HG03439 (cell line): Measurements from ENCODE around the gene ARHGEF16.

Experiments used
- ATAC-seq: cut with Tn5 transposase; IDR thresholded peaks from one replicate; pipeline ENCODE4 v1.9.1; 2021; ENCODE audit warnings: mild to moderate bottlenecking, moderate library complexity; ENCODE audit not compliant: unreplicated experiment

Gene ARHGEF16

DNA sequence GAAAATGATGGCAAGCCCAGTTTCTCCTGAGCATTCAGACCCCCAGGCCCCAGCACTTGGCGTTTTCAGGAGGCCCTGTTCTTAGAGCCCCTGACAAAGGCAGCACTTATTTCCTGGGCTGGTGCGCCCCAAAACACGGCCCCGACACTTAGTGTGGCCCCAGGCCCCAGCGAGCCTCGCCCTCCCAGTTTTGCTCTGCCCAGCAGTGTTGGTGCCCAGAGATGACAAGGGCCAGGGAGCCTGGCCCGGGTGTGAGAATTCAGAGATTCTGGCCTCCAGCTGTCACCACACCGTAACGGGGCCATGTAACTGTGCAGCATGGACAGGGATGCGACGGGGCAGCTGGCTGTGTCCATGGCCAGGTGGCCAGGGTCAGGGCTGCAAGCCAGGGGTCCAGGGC is 18.0 kb upstream of the ARHGEF16 start:
- no peak for ATAC-seq

DNA sequence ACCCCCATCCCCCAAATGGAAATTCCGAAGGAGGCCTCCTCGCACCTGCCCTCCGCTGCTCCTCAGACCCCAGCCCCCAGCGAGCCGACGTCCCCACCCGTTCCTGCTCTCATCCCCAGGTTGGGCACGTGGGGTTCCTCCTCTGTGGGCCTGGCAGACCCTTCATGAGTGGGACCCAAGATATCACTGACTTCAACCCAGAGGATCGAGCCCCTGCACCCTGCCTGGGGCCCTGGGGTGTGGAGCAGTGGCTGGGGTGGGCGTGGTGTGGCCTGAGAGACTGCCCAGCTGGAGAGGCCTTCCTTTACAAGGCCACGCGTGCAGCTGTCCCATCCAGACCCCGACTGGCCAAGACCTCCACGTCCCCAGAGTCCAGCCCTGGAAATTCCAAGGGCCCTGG is 17.6 kb upstream of the ARHGEF16 start:
- no peak for ATAC-seq

DNA sequence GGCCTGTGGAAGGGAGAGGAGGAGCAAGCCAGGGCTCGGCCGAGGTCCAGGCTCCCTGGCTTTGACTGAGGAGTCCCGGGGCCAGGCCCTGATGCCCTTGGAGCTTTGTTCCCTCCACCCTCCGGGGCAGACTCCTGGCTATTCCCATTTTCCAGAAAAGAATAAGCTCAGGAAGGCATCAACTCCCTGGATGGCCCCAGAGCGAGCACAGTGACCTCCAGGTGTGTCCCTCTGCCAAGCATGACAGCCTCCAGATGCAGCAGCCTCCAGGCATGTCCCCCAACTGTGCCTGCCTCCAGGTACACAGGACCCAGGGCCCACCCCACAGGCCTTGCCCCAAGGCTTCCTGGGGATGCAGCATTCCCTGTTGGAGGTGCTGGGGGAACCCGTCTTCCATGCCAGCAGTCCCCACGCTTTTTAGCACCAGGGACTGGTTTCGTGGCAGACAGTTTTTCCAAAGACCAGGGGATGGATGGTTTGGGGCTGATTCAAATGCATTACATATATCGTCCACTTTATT is 15.7 kb upstream of the ARHGEF16 start:
- no peak for ATAC-seq

DNA sequence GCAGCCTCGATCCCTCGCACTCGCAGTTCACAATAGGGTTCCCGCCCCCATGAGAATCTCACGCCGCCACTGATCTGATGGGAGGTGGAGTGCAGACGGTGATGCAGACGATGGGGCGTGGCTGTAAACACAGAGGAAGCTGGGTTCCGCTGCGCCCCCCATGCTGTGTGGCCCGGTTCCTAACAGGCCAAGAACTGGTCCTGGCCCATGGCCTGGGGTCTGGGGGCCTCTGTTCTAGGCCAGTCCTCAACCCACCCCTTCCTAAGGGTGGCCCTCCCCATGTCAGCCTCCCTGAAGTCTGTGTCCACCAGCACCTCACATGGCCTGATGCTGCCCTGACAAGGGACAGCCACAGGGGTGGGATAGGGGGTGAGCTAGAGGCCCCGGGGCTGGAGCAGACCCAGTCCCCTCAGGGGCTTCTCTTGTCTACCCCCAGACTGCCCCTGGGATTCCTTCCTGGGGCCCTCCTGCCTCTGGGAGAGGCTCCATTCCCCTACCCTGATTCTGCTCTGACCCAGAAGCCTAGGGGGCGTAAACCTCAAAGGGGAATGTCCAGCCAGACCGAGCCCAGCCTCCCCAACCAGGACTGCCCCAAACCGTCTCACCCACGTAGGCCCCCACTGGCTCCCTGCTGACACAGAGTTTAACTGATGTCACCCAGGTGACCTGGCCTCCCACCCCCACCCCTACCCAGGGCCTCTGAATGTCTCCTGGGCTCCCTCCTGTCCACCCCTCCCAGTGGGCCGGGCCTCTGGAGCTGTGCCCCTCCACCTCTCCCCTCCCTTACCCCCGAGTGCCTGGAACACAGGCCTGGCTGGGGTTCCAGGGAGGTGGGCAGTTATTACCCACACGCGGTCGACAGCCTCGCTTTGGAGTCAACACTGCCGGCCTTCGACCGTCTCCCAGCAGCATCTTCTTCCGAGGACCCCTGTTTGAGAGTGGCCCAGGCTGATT is 14.8 kb upstream of the ARHGEF16 start:
- ATAC-seq: no peak

DNA sequence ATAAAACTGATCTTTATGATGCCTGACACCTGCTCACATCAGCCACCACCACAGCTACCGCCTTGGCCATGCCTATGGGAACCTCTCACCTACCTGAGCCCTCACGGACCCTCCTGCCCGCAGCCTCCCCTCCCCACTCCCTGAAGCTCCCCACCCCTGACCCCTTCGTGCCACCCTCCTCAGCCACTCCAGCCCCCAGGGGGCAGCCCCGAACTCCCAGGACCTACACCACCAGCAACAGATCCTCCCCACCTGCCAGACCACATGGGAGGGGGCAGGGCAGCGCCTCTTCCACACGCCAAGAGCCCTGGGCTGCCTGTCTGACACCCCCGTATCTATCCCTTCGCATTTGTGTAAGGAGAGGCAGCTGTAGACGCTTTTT is 14.2 kb upstream of the ARHGEF16 start:
- ATAC-seq: no peak

DNA sequence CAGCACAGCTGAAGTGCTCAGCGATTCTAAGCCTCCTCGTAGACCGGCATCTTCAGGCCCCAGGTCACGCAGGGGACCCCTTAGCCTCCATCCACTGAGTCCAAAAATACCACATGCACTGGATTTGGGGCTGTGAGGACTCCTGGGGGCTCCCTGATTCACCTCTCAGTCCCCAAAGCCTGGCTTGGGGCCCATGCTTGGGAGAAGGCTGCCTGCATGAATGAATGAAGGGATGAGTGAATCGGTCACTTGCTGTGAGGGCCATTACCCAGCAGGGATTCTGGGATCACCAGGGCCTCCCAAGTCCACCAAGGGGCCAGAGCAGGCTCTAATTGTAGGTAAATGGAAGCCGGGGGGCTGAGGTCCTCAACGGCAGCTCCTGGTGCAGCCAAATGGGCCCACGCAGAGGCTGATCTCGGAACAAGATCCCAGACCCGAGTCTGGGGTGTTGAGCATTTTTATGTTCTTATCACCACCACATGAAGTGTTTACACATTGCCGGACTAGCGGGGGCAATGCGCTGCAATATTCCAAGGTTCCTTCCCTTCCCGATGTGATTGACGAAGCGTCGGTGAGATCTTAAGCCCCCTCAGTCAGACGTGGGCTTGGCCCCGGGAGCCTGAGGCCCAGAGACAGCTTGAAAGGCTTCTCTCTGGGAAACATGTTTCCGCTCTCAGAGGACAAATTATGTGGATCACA is 13.6 kb upstream of the ARHGEF16 start:
- no peak for ATAC-seq

DNA sequence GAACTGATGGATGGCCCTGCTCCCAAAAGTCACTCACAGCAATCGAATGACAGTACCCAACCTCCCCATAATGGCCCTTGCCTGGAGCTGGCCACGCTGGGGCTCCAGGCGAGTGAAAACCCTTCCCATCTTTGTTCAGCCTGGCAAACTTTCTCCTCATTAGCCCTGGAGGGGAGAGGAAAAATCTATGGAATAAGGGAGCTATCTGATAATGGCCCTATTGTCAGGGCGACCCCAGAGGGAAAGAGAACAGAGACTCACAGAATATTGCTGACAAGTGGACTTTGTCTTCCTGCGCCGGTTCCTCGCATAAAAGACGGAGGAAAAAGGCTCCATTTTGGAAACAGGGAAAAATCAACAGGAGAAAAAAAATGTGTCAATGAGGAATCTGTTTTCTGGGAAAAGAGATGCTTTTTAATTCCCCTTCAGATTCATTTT is 13.0 kb upstream of the ARHGEF16 start:
- ATAC-seq: no peak

DNA sequence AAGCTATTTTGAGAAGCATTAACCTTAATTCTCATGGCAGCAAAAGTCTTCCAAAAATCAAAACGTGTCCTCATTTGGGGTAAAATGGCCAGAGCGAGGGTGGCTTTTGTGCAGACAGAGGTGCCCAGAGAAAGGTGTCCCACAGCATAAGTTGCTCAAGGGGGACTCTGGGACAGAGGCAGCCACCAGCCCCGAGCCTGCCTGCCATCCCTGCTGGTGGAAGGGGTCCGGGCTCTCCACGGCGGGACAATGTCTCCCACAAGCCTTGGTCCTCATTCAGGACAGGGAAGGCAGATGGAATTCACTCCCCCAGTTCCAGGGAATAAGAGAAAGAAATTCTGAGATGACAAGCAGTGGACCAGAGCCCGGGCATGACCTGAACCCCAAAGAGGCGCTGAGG is 12.6 kb upstream of the ARHGEF16 start:
- no peak for ATAC-seq

DNA sequence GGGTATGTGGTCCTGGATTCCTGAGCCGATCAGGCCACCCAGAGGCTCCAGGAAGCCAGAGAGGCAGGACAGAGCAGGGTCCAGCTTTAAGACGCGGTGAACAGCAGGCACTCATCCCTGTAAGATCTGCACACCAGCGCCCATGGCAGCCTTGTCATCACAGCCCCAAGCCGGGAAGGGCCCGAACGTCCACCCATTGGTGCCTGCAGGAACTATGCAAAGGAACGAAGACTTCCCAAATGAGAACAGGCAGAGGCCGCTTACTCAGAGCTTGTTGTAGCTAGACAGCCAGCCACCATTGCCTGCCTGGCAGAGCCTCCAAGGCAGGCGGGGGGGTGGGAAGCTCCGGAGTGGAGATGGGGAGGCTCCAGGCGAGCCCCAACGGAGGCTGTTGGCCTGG is 12.1 kb upstream of the ARHGEF16 start:
- no peak for ATAC-seq

DNA sequence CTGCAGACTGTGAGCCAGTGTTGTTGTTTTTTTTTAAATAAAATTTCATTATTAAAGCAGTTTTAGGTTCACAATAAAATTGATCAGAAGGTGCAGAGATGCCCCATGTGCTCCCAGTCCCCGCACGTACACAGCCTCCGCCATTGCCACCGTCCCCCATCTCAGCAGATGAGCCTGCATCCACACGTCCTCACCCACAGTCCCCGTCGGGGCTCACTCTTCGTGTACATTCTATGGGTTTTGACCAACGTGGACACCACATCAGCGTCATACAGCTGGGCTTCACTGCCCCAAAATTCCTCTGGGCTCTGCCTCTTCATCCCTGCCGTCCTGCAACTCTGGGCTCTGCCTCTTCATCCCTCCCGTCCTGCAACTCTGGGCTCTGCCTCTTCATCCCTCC is 11.6 kb upstream of the ARHGEF16 start:
- ATAC-seq: no peak

DNA sequence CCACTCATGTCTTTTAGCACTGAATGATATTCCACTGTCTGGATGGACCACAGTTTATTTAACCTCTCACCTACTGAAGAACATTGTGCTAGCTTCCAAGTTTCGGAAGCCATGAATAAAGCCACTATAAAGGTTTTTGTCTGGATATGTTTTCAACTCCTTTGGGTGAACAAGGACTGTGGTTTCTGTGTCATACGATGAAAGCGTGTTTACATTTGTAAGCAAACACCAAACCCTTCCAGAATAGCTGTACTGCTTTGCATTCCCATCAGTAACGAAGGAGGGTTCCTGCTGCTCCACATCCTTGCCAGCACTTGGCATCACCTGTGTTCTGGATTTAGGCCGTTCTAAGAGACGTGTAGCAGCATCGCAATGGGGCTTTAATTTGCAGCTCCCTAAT is 10.7 kb upstream of the ARHGEF16 start:
- ATAC-seq: no peak

DNA sequence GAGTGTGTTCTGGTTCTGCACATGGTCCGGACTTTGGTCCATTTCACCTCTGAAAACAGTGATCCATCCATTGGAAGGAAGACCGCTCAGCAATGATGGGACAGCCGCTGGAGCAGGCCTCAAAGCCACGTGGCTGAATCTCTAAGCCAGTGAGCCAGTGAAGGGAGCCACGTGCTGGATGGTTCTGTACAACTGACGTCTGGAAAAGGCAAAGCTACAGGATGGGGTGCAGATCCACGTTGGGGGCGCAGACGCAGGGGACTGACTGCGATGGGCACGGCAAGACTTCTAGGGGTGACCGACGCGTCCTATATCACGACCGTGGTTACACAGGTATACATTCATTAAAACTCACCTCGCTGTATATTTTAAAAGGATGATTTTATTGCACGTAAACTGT is 10.2 kb upstream of the ARHGEF16 start:
- no peak for ATAC-seq

DNA sequence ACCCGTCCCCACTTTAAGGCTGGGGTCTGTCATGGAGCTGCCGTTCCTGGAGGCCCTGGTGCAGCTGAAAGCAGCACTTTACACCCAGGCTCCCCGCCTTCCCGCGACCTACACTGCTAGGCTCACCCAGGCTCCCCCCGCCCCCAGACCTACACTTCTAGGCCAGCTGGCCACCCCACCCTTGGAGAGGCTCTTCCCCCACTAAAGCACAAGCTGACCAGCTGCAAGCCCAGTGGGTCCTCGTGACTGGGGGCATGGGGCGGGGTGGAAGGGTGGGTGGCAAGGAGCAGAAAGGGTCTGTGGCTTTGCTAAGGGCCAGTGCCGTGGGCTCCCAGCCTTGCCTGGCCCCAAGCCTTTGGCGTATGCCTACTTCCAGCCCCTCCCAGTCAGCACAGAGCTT is 9.7 kb upstream of the ARHGEF16 start:
- ATAC-seq: no peak

DNA sequence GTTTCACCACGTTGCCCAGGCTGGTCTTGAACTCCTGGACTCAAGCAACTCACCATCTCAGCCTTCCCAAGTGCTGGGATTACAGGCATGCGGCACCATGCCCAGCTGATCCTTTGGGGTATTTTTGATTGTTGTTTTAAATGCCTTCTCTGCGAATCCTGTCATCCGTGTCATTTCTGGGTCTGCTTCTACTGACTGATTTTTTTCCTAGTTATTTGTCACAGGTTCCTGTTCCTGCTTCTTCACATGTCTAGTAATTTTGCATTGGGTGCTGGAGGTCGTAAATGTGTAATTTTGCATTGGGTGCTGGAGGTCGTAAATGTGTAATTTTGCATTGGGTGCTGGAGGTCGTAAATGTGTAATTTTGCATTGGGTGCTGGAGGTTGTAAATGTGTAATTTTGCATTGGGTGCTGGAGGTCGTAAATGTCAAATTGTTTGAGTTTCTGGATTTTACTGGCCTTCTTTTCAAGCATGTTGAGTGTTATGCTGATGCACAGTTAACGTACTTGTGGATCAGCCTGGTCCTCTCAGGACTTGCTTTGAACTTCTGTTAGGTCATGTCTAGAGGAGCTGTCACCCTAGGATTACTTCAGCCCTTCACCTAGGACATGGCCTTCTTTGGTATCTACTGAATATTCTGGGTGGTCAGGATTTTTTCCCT is 4.1 kb upstream of the ARHGEF16 start:
- no peak for ATAC-seq

DNA sequence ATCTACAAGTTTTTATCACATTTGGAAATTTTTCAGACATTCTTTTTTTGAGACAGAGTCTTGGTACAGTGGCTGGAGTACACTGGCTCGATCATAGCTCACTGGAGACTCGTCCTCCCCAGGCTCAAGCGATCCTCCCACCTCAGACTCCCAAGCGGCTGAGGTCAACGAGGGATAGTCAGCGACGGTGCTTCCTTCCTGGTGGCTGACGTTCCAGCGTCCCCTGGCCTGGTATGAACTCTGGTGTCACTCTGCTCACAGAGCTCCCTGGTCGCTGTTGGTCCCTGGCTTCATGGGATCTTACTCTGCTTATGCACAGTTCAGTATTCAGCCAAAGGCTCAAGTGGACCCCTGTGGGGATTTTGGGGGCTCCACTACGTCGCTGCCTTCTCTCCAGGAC is 3.5 kb upstream of the ARHGEF16 start:
- no peak for ATAC-seq

DNA sequence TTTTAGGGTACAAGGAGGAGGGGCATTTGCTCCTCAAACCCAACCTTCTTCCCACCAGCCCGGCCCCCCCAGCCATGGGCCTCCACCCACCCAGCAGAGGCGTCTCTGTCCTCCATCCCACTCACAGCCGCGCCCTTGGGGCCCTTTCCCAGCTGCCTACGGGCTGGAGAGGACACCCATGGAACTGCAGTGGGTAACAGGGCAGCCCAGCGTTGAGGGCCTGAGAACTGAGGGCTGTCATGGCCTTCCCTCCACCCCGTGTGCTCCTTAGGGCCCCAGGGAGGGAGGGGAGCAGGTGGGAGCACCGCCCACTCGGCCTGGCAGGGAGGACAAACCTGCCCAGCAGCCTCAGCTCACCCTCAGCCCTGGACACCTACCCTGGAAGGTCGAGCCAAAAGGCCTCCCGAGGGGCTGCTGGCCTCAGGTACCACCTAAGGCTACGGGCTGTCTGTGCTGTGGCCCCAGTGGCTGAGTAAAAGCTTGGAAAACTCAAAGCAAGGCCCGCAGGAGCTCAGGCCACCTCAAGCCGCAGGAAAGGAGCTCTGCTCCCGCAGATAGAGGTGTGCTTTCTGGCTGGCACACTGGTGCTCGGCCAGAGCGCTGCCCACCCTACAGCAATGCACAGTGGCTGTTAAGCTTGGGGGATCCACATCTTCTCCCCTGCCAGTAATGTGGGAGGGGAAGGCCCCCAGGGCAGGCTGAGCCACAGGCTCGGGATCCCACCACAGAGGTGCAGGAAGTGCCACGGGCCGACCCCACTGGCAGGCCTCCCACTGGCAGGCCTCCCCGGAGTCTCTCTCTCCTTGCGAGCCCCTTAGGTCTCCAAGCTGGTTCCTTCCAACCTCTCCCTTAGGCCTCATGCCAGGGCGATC is 2.2 kb upstream of the ARHGEF16 start:
- no peak for ATAC-seq

DNA sequence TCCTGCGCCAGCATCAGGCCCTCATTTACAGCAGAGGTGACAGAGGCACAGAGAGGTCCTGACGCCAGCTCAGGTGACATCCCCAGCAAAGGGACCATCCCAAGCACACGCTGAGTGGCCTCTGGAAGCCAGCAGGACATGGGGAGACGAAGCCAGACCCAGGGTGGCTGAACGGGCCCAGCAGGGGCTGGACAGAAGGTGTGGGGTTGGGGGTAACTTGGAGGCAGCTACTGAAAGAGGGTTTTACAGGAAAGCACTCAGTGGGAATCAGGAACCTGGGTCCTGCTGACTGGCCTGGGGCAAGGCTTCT is 1.6 kb upstream of the ARHGEF16 start:
- ATAC-seq: no peak

DNA sequence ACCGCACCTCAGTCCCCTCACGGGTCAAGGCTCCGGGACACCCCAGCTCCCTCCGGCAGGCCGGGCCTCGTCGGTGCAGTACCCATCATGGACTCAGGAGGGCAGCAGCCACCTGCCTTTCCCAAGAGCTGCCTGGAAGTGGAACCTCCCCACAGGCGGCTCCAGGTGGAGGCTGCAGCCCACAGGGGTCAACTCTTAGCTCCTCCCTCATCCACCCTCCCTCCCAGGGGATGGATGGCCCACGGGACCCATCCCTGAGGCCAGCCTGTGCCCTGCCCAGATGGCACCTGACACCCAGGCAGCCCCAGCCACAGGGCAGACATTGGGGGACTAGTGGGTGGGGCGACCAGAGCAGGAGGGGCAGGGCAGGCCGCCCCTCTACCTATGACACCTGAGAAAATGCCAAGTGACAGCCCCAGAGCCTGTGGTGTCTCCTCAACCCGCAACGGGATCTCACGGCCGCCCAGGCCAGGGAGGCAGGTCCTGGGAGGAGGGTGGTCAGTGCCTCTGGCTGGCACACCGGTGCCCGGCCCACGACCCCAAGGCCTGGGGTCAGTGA is 1.2 kb upstream of the ARHGEF16 start:
- ATAC-seq: no peak

DNA sequence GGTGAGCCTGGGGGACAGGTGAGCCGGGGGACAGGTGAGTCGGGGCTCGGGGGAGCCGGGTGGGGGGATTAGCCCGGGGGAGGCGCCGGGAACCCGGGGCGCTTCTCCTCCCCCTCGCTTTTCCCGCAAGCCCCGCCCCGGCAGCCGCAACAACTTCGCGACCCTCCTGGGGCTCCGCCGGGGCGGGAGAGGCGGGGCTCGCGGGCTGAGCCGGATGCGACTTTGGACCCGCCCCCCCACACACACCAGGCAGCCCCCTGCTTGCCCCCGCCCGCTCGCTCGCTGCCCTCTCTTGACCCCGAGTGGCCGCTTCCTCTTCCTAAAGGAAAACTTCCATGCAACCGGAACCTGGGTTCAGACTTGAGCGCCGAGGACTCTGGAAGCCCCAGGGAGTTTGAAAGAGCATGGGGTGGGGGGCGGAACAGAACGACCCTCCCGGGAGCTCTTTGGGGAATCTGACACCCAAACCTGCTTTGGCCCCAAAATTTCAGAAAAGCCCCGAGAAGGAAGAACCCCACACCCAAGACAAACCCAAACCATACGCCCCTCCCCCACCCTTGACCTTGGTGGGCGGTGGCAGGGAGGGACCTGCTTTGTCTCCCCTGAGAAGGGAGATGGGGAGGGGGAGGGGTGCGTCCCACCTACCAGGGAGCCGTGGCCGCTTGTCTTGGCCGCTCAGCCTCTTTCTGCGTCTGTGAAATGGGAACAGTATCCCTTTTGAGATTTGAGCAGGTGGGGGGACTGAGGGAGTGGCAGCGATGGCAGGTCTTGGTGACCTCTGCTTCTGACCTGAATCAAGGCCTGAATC is 550 bp downstream of the ARHGEF16 start:
- ATAC-seq: no peak
